Measurements from ENCODE around the gene FOXP1. TPM values are rescaled to one million over a fixed set of nuclear protein-coding genes. Genes with fewer than 3 reads are reported as not detected.

Gene FOXP1
- total and polyA plus RNA-seq, 2 of the 8 experiments (the other 6 are each of a cell fraction or from before 2014, with no cell fraction given) = 13.9 to 25.4 TPM

DNA sequence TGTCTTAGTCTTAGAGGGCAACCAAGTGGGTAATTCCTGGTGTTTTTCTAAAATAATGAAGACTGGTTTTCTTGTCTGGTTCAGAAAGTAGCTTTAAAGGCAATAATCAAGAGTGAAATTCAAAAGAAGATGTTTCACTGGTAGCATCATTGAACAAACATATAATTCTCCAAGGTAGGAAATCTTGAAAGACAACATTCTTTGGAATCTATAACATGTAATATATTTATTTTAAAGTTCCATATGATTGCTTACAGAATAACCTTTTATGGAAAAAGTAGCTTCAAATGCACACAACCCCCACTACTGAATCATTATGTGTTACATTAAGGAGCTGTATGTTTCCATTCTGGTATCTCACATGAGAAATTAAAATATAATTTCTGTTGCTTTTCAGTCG is 13.8 kb upstream of the FOXP1 start:
- Histone ChIP-seq H3K4me3 (ENCODE audit: extremely low read depth in 1 of 4, insufficient read depth in 2 of 4, low read depth in 3 of 4, low read length in 4 of 4) (no peak overlapping the region), H3K27me3 (replicated peaks in 1 of 4; ENCODE audit: control insufficient read depth in 3 of 4, extremely low read depth in 1 of 4, insufficient read depth in 3 of 4, low read length in 3 of 4) (no peaks in the 10 kb centered on the region), H2BK20ac (ENCODE audit: low read length) (no peak overlapping the region), H2BK15ac (ENCODE audit: low read length) (no peak overlapping the region), H4K5ac (ENCODE audit: insufficient read length, low read depth, low read length) (no peak overlapping the region), H3K9me3 (ENCODE audit: insufficient read depth in 2 of 2, low read depth in 1 of 2, low read length in 1 of 2) (peaks cover 11 to 13% of the 10 kb centered on the region in 2 experiments; a peak in 3 of 4 replicates), H4K8ac (ENCODE audit: extremely low read depth, insufficient read depth, low read length) (no peak overlapping the region), H3K18ac (ENCODE audit: extremely low read depth, low read length) (no peak overlapping the region), H3K4me1 (replicated peaks in 1 of 4; ENCODE audit: control insufficient read depth in 3 of 4, insufficient read depth in 4 of 4, low read length in 3 of 4) (no peaks in the 10 kb centered on the region), H3K14ac (ENCODE audit: insufficient read length) (no peak overlapping the region), H4K20me1 (replicated peaks in 1 of 2; ENCODE audit: control insufficient read depth in 1 of 2, insufficient read depth in 2 of 2, low read length in 2 of 2) (no peaks in the 10 kb centered on the region), H2AFZ (ENCODE audit: low read length) (no peak overlapping the region), H3K4ac (replicated peaks; ENCODE audit: insufficient read length, low read depth, low read length) (no peak overlapping the region), H4K91ac (replicated peaks; ENCODE audit: insufficient read length, low read length) (no peak overlapping the region), H3K4me2 (ENCODE audit: insufficient read depth in 1 of 2, low read depth in 2 of 2, low read length in 2 of 2) (no peak overlapping the region), H3K79me2 (ENCODE audit: control insufficient read depth in 1 of 2, insufficient read depth in 2 of 2, low read length in 2 of 2) (no peaks in the 10 kb centered on the region), H3K9ac (replicated peaks in 1 of 4; ENCODE audit: extremely low read depth in 1 of 4, low read depth in 3 of 4, low read length in 3 of 4) (no peak overlapping the region), H2AK5ac (ENCODE audit: low read depth, low read length) (no peak overlapping the region), H3K27ac (ENCODE audit: low read depth, low read length) (no peak overlapping the region), H3K23ac (ENCODE audit: insufficient read length) (no peak overlapping the region), H3K36me3 (ENCODE audit: control insufficient read depth in 2 of 4, insufficient read depth in 4 of 4, low read length in 3 of 4) (0 out of 8 replicates have a peak, but pooled peaks cover 0 to 2% (median 0%) of the 10 kb centered on the region in 4 experiments), H3K79me1 (ENCODE audit: low read depth, low read length) (no peaks in the 10 kb centered on the region), H3K56ac (replicated peaks; ENCODE audit: insufficient read length, low read depth, low read length) (no peak overlapping the region), H2BK5ac (ENCODE audit: low read depth, low read length) (no peak overlapping the region), H2BK12ac (ENCODE audit: low read depth, low read length) (no peak overlapping the region), H2BK120ac (replicated peaks; ENCODE audit: low read depth, low read length) (no peak overlapping the region), H3K23me2 (ENCODE audit: low read depth, low read length) (no peaks in the 10 kb centered on the region; the same call in 1 of the 2 replicates)
- DNase-seq (ENCODE audit: low read depth in 1 of 2, low spot score in 2 of 2) (no peak), FAIRE-seq (no peak)
- ChIA-PET POLR2A (ENCODE audit: partially characterized antibody) (no interaction called here), CTCF (ENCODE audit: partially characterized antibody) (interaction anchor here (0.5 to 1.1 kb wide), 4 partner anchors 12 to 200 kb away, joined by 3 to 4 read pairs (median 3); no protein-coding TSS in a partner anchor)
- 95% methylated on average over 1 of the region's 1 CpG; no CpG with 5 or more reads in 1 of the 2 experiments for WGBS, 2 experiments (ENCODE audit: extremely low coverage in 1 of 2, insufficient coverage in 1 of 2, insufficient read length in 1 of 2, insufficient replicate concordance in 2 of 2, low coverage in 1 of 2, low lambda C conversion rate in 2 of 2, missing lambda C conversion rate in 1 of 2)
- TF ChIP-seq, protein P1, sequence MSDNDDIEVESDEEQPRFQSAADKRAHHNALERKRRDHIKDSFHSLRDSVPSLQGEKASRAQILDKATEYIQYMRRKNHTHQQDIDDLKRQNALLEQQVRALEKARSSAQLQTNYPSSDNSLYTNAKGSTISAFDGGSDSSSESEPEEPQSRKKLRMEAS (IDR thresholded peaks at IDR 0.05) = no peak
- TF ChIP-seq CTBP2 (IDR thresholded peaks at IDR 0.05; ENCODE audit: borderline replicate concordance, insufficient read depth, insufficient read length, low read length) (no peak), SAP30 (IDR thresholded peaks at IDR 0.05; ENCODE audit: insufficient read depth, insufficient replicate concordance, low read length) (no peak), KDM4A (IDR thresholded peaks at IDR 0.05; ENCODE audit: low read depth, low read length, severe bottlenecking) (no peak), NANOG (IDR thresholded peaks at IDR 0.05; ENCODE audit: insufficient read depth, low read depth, low read length, poor library complexity, severe bottlenecking) (no peak), ASH2L (IDR thresholded peaks at IDR 0.05; ENCODE audit: low read length) (no peak), CHD1 (IDR thresholded peaks at IDR 0.05; ENCODE audit: low read depth, low read length) (no peak), NRF1 (IDR thresholded peaks at IDR 0.05; ENCODE audit: low read depth, low read length) (no peak)
- TF ChIP-seq, protein P2, sequence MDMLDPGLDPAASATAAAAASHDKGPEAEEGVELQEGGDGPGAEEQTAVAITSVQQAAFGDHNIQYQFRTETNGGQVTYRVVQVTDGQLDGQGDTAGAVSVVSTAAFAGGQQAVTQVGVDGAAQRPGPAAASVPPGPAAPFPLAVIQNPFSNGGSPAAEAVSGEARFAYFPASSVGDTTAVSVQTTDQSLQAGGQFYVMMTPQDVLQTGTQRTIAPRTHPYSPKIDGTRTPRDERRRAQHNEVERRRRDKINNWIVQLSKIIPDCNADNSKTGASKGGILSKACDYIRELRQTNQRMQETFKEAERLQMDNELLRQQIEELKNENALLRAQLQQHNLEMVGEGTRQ (IDR thresholded peaks at IDR 0.05; ENCODE audit: low read length) = no peak

Data from H1 (cell line).